Endothelial cell of umbilical vein (primary cell): ENCODE data around the gene SLC37A1. TPM values are rescaled to one million over a fixed set of nuclear protein-coding genes. Genes with fewer than 3 reads are reported as not detected.

ENCODE experiments used
- BruUV-seq: library from RNA; stranded (reverse); fragments of 400-500 nt; replicated peaks from 2 replicates; lab custom pipeline; 2021; lab: Mats Ljungman, UMichigan
- CTCF ChIA-PET: fragments of 300-600, 350-600 bp; sonication (Branson Sonifier 250); formaldehyde crosslinking; loops from one replicate; lab custom pipeline; 2021; ENCODE audit warnings: antibody characterized with exemption, inconsistent platforms; lab: Charles Lee
- POLR2A ChIA-PET: fragments of 300-600, 350-600 bp; sonication (Branson Sonifier 250); formaldehyde crosslinking; loops from one replicate; lab custom pipeline; 2021; ENCODE audit warnings: antibody characterized with exemption, inconsistent platforms; lab: Charles Lee
- DNase-seq: peaks from one replicate; pipeline ENCODE4 v3.0.0-alpha.2; 2011; ENCODE audit warnings: low read depth, low spot score
- FAIRE-seq: peaks from 2 replicates; lab custom pipeline; 2011; peaks lifted over from hg19 to GRCh38; lab: Jason Lieb, UNC
- H2AFZ ChIP-seq: 2 replicates; pipeline ENCODE4 v1.6.0; 2012; ENCODE audit warnings: low read depth, low read length, control low read depth, inconsistent platforms
- H3K27ac ChIP-seq: 2 replicates; pipeline ENCODE4 v1.5.1; 2011; ENCODE audit warnings: low read depth, mild to moderate bottlenecking, control low read depth, low read length, moderate library complexity; ENCODE audit not compliant: insufficient read depth
- H3K27me3 ChIP-seq, 2 experiments: 2 replicates each; pipeline versions ENCODE4 v1.6.0 to v1.6.1; 2011; ENCODE audit warnings: low read length in 2 of 2, mixed read lengths in 1 of 2; ENCODE audit not compliant: control insufficient read depth in 2 of 2, insufficient read depth in 2 of 2
- H3K36me3 ChIP-seq, 2 experiments: 2 replicates in 1 of 2; 3 replicates in 1 of 2; pipeline ENCODE4 v1.5.1; 2011; ENCODE audit warnings: low read length in 2 of 2, mild to moderate bottlenecking in 1 of 2, moderate library complexity in 1 of 2; ENCODE audit not compliant: control insufficient read depth in 2 of 2, insufficient read depth in 2 of 2; ENCODE audit errors: extremely low read depth in 1 of 2
- H3K4me1 ChIP-seq: 3 replicates; pipeline ENCODE4 v1.5.1; 2011; ENCODE audit warnings: mild to moderate bottlenecking, low read length; ENCODE audit not compliant: control insufficient read depth, insufficient read depth; ENCODE audit errors: extremely low read depth
- H3K4me2 ChIP-seq: 2 replicates; pipeline ENCODE4 v1.6.1; 2011; ENCODE audit warnings: low read length, control low read depth, mixed read lengths; ENCODE audit not compliant: insufficient read depth
- H3K4me3 ChIP-seq, 3 experiments: fragments of 200-600 bp in 1 of 3; sonication (generic), shearing (Covaris generic) in 1 of 3; replicated peaks in 1 of 3; 2 replicates each; pipeline ENCODE4 v1.5.1; 2011 to 2016; ENCODE audit warnings: control low read depth in 3 of 3, low read length in 3 of 3, mild to moderate bottlenecking in 2 of 3, inconsistent platforms in 1 of 3, low read depth in 1 of 3, moderate library complexity in 1 of 3; ENCODE audit not compliant: insufficient read depth in 1 of 3
- H3K79me2 ChIP-seq: 2 replicates; pipeline ENCODE4 v1.6.0; 2012; ENCODE audit warnings: low read length, inconsistent platforms; ENCODE audit not compliant: control insufficient read depth, insufficient read depth
- H3K9ac ChIP-seq: replicated peaks from 2 replicates; pipeline ENCODE3; 2011; ENCODE audit warnings: low read length, control low read depth; ENCODE audit not compliant: insufficient read depth; ENCODE audit errors: extremely low read depth
- H3K9me1 ChIP-seq: replicated peaks from 3 replicates; pipeline ENCODE4 v1.6.0; 2011; ENCODE audit warnings: mild to moderate bottlenecking, low read length; ENCODE audit not compliant: control insufficient read depth, insufficient read depth; ENCODE audit errors: extremely low read depth
- H3K9me3 ChIP-seq: replicated peaks from 2 replicates; pipeline ENCODE4 v1.5.1; 2012; ENCODE audit warnings: low read length, inconsistent platforms; ENCODE audit not compliant: control insufficient read depth, insufficient read depth
- H4K20me1 ChIP-seq: replicated peaks from 2 replicates; pipeline ENCODE3; 2011; ENCODE audit warnings: mild to moderate bottlenecking, low read length; ENCODE audit not compliant: control insufficient read depth, insufficient read depth; ENCODE audit errors: extremely low read depth
- CTCF ChIP-seq, 2 donors: IDR thresholded peaks; 1 replicate in 1 of 2; 2 replicates in 1 of 2; pipeline ENCODE4 v1.5.1; 2011; ENCODE audit warnings: low read length in 2 of 2, mild to moderate bottlenecking in 2 of 2, moderate library complexity in 2 of 2, control low read depth in 1 of 2, inconsistent platforms in 1 of 2, low read depth in 1 of 2; ENCODE audit not compliant: insufficient read depth in 1 of 2; ENCODE audit errors: extremely low read depth in 1 of 2
- EZH2 ChIP-seq: IDR thresholded peaks from 2 replicates; pipeline ENCODE4 v1.6.1; 2012; ENCODE audit warnings: borderline replicate concordance, low read depth, mild to moderate bottlenecking, moderate library complexity, low read length, inconsistent platforms; ENCODE audit not compliant: severe bottlenecking
- FOS ChIP-seq: IDR thresholded peaks from 2 replicates; pipeline ENCODE4 v1.6.1; 2011; ENCODE audit warnings: mild to moderate bottlenecking, low read length, moderate library complexity, borderline replicate concordance; ENCODE audit not compliant: insufficient read depth
- GATA2 ChIP-seq: IDR thresholded peaks from 2 replicates; pipeline ENCODE4 v1.7.0; 2011; ENCODE audit warnings: low read depth, mild to moderate bottlenecking, moderate library complexity, mixed read lengths, low read length; ENCODE audit not compliant: insufficient read length, insufficient read depth
- JUN ChIP-seq: IDR thresholded peaks from 2 replicates; pipeline ENCODE4 v1.6.1; 2011; ENCODE audit warnings: borderline replicate concordance, low read depth; ENCODE audit not compliant: insufficient read length, insufficient read depth
- MAX ChIP-seq: IDR thresholded peaks from 2 replicates; pipeline ENCODE4 v1.6.1; 2011; ENCODE audit not compliant: insufficient read depth, insufficient read length
- MYC ChIP-seq: IDR thresholded peaks from one replicate; pipeline ENCODE4 v1.6.1; 2011; ENCODE audit warnings: mild to moderate bottlenecking, low read depth, low read length
- POLR2A ChIP-seq: IDR thresholded peaks from 2 replicates; pipeline ENCODE4 v1.6.1; 2012; ENCODE audit warnings: low read depth, mild to moderate bottlenecking, control low read depth, low read length
- POLR2AphosphoS5 ChIP-seq: IDR thresholded peaks from 2 replicates; pipeline ENCODE4 v1.6.1; 2012; ENCODE audit warnings: low read depth, mild to moderate bottlenecking, control low read depth, low read length, moderate library complexity; ENCODE audit not compliant: insufficient read depth
- dilution Hi-C: fragments of 300-500 bp; cut with MboI; formaldehyde crosslinking; loops from one replicate; pipeline ENCODE4 v1.15.0; 2019; ENCODE audit warnings: low sequenced_read_pairs; ENCODE audit not compliant: extremely low pct_ligation_motif_present
- intact Hi-C: fragments of 100-400 bp; cut with micrococcal nuclease; formaldehyde crosslinking; loops from one replicate; pipeline ENCODE4 v1.10.0; 2022
- polyA plus RNA-seq, 4 experiments: library from polyadenylated mRNA; depleted of rRNA in 3 of 4; stranded (reverse) in 3 of 4; unstranded in 1 of 4; fragments of >200 nt; gene quantifications; 2 replicates each; pipeline versions ENCODE4 v1.2.1 to v1.2.3, GENCODE V29; 2011 to 2012; ENCODE audit warnings: missing spikeins in 1 of 4
- total RNA-seq: library from RNA; stranded (reverse); gene quantifications from 2 replicates; pipeline ENCODE4 v1.2.3, GENCODE V29; 2021

Gene SLC37A1
- total and polyA plus RNA-seq, 2 donors (not counting 3 experiments of a cell fraction or from before 2014, with no cell fraction given), result 4.7 to 7.6 TPM

GRCh38 chr21:42568866-42569731 is 55.4 kb downstream of the SLC37A1 start:
- no peaks in the 10 kb centered on the region for H4K20me1 ChIP-seq
- intact Hi-C loops (no loop called here), dilution Hi-C loops (no loop called here)
- no peak overlapping the region for H3K4me2 ChIP-seq
- H3K36me3 ChIP-seq, result no peaks in the 10 kb centered on the region
- no TSS peak for BruUV-seq
- FAIRE-seq (no peak), DNase-seq (no peak)
- ChIA-PET POLR2A (no interaction called here), CTCF (no interaction called here)
- TF ChIP-seq GATA2, result no peak
- no peak for TF ChIP-seq MYC
- no peak for TF ChIP-seq EZH2
- no peak for TF ChIP-seq CTCF (IDR thresholded peaks at IDR 0.05; ENCODE audit: extremely low read depth in 1 of 2, insufficient read depth in 1 of 2, low read depth in 1 of 2, low read length in 2 of 2)
- TF ChIP-seq POLR2A, result no peak
- no peak for TF ChIP-seq JUN
- no peak for TF ChIP-seq POLR2AphosphoS5
- TF ChIP-seq FOS, result no peak
- no peak for TF ChIP-seq MAX
- no peak overlapping the region for H3K4me3 ChIP-seq
- H2AFZ ChIP-seq, result no peak overlapping the region
- H3K9ac ChIP-seq, result no peak overlapping the region
- H3K4me1 ChIP-seq, result no peaks in the 10 kb centered on the region
- H3K79me2 ChIP-seq, result no peaks in the 10 kb centered on the region
- no peaks in the 10 kb centered on the region for H3K9me3 ChIP-seq
- H3K27ac ChIP-seq, result no peak overlapping the region
- no peaks in the 10 kb centered on the region for H3K27me3 ChIP-seq
- H3K9me1 ChIP-seq, result no peaks in the 10 kb centered on the region
